ENCODE results near the gene INF2. TPM values are rescaled to one million over a fixed set of nuclear protein-coding genes. Genes with fewer than 3 reads are reported as not detected.

The INF2 gene
- total RNA-seq, 1 experiment from 2014 or later: 58.3 TPM

DNA sequence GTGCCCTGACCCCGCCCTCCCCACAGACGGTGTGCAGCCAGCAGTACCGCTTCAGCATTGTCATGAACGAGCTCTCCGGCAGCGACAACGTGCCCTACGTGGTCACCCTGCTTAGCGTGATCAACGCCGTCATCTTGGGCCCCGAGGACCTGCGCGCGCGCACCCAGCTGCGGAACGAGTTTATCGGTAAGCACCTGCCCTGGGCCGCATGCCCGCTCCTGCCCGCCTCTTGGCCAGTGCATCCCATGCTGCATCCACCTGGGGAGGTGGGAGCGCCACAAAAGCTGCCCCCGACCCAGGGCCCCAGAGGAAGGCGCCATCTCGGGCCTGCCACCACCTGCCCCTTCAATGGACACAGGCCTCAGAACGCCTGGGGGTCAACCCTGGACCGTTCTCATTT lies 13.9 kb downstream of the INF2 start:
- H2BK120ac ChIP-seq (ENCODE audit: low read depth, low read length, poor library complexity, severe bottlenecking): no peak overlapping the region
- WGBS (ENCODE audit: extremely low coverage, insufficient read length, low lambda C conversion rate): no CpG with 5 or more reads among the region's 28 CpGs
- TF ChIP-seq, protein P1, sequence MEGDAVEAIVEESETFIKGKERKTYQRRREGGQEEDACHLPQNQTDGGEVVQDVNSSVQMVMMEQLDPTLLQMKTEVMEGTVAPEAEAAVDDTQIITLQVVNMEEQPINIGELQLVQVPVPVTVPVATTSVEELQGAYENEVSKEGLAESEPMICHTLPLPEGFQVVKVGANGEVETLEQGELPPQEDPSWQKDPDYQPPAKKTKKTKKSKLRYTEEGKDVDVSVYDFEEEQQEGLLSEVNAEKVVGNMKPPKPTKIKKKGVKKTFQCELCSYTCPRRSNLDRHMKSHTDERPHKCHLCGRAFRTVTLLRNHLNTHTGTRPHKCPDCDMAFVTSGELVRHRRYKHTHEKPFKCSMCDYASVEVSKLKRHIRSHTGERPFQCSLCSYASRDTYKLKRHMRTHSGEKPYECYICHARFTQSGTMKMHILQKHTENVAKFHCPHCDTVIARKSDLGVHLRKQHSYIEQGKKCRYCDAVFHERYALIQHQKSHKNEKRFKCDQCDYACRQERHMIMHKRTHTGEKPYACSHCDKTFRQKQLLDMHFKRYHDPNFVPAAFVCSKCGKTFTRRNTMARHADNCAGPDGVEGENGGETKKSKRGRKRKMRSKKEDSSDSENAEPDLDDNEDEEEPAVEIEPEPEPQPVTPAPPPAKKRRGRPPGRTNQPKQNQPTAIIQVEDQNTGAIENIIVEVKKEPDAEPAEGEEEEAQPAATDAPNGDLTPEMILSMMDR (conservative IDR thresholded peaks at IDR 0.05): no peak

More for the DNA sequence above, 13.9 kb downstream of the INF2 start:
- Histone ChIP-seq H3K79me1 (ENCODE audit: insufficient read depth, low read depth, low read length, poor library complexity, severe bottlenecking) (no peaks in the 10 kb centered on the region), H4K5ac (ENCODE audit: insufficient read length, low read depth, low read length) (no peak overlapping the region), H2BK15ac (ENCODE audit: low read depth, low read length) (no peak overlapping the region), H2BK20ac (ENCODE audit: low read depth, low read length, poor library complexity, severe bottlenecking) (no peak overlapping the region), H3K4me1 (ENCODE audit: insufficient read depth, low read length) (no peaks in the 10 kb centered on the region), H3K27me3 (ENCODE audit: insufficient read depth, low read length) (no peaks in the 10 kb centered on the region), H3T11ph (ENCODE audit: low read length) (no peak overlapping the region), H4K91ac (ENCODE audit: insufficient read length, low read depth, low read length) (no peak overlapping the region), H3K4ac (ENCODE audit: low read depth, low read length) (no peak overlapping the region), H2AK5ac (ENCODE audit: insufficient read length, low read length) (no peak overlapping the region), H3K4me2 (ENCODE audit: insufficient read depth, insufficient read length, low read length) (no peak overlapping the region), H4K20me1 (ENCODE audit: control insufficient read depth, insufficient read depth, insufficient read length) (no peaks in the 10 kb centered on the region), H3K56ac (ENCODE audit: insufficient read length, low read depth, low read length) (no peak overlapping the region), H3K79me2 (ENCODE audit: insufficient read depth, low read length) (no peaks in the 10 kb centered on the region), H3K9me3 (ENCODE audit: control insufficient read depth, low read depth, low read length) (no peaks in the 10 kb centered on the region), H3K23me2 (ENCODE audit: insufficient read length, low read depth, low read length, poor library complexity, severe bottlenecking) (no peaks in the 10 kb centered on the region), H3K18ac (ENCODE audit: insufficient read length, low read depth, low read length) (no peak overlapping the region), H3K14ac (ENCODE audit: insufficient read depth, low read length) (no peak overlapping the region), H2BK5ac (ENCODE audit: insufficient read length, low read length) (no peak overlapping the region), H4K8ac (replicated peaks; ENCODE audit: insufficient read length, low read depth, low read length) (no peak overlapping the region), H2AFZ (ENCODE audit: low read length) (no peak overlapping the region), H3K23ac (ENCODE audit: insufficient read length, low read depth, low read length) (no peak overlapping the region), H3K9ac (ENCODE audit: extremely low read depth, insufficient read length, low read length) (no peak overlapping the region), H3K27ac (ENCODE audit: insufficient read length, low read depth, low read length) (no peak overlapping the region), H2BK12ac (ENCODE audit: insufficient read length, low read depth, low read length) (no peak overlapping the region)
- Mint-ChIP-seq H3K4me3 (no peak overlapping the region), H3K4me1 (peaks cover 8 to 27% of the 10 kb centered on the region in 2 experiments), H3K27me3 (ENCODE audit: low read depth) (no peaks in the 10 kb centered on the region; the same call in 1 of the 2 replicates), H3K9me3 (peaks cover 7 to 12% of the 10 kb centered on the region in 2 experiments), H3K27ac (no peak overlapping the region), H3K36me3 (ENCODE audit: insufficient read depth in 1 of 3, low read depth in 3 of 3) (peaks cover 23 to 28% (median 24%) of the 10 kb centered on the region in 3 experiments)
- DNase-seq: no peak

Data from H9 (cell line).